Testis (tissue), 3 donors: ENCODE measurements around the gene BMP7. TPM values are rescaled to one million over a fixed set of nuclear protein-coding genes. Genes with fewer than 3 reads are reported as not detected.

ENCODE experiments used
- DNase-seq: peaks from one replicate; pipeline ENCODE4 v3.0.0-alpha.2; 2019
- H3K27ac ChIP-seq, 2 donors: fragments of 200-600 bp; sonication (generic); one replicate each; pipeline ENCODE4 v1.5.1; 2019
- H3K27me3 ChIP-seq: fragments of 200-600 bp; sonication (generic); one replicate; pipeline ENCODE4 v1.5.1; 2019
- H3K36me3 ChIP-seq: fragments of 200-600 bp; sonication (generic); one replicate; pipeline ENCODE4 v1.5.1; 2017; ENCODE audit warnings: low read depth; ENCODE audit errors: missing control alignments
- H3K4me1 ChIP-seq: fragments of 200-600 bp; sonication (generic); one replicate; pipeline ENCODE4 v1.5.1; 2019
- H3K4me3 ChIP-seq, 2 donors: fragments of 200-600 bp; sonication (generic); one replicate each; pipeline ENCODE4 v1.5.1; 2017 to 2019
- H3K9me3 ChIP-seq: fragments of 200-600 bp; sonication (generic); one replicate; pipeline ENCODE4 v1.5.1; 2017
- POLR2A ChIP-seq: fragments of 450-650 bp; IDR thresholded peaks from one replicate; pipeline ENCODE4 v1.6.1; 2017; ENCODE audit warnings: antibody characterized with exemption, mild to moderate bottlenecking, moderate library complexity
- WGBS, 2 donors: methylation state at CpG; one replicate each; pipeline ENCODE4 v1.1.5; 2018; 5-methylcytosine and 5-hydroxymethylcytosine counted together
- intact Hi-C: fragments of 100-400 bp; cut with DNase I; formaldehyde crosslinking; loops from one replicate; pipeline ENCODE4 v1.15.1; 2023; ENCODE audit warnings: low total_unique reads
- polyA plus RNA-seq: library from polyadenylated mRNA; stranded (reverse); fragments of 350-450 nt; fragmentation: Illumina TruSeq; extraction: RNeasy Lipid Tissue Mini Kit (QIAGEN cat#74804); gene quantifications from one replicate; pipeline ENCODE4 v1.2.3, GENCODE V29; 2014; ENCODE audit warnings: low read depth, low replicate concordance; ENCODE audit not compliant: insufficient read depth
- total RNA-seq, 2 donors: library from RNA; depleted of rRNA; stranded (reverse); fragments of >200 nt; gene quantifications; one replicate each; pipeline ENCODE4 v1.2.3, GENCODE V29; 2016
- TF ChIP-seq, protein P1 (sequence below), 3 experiments: fragments of 450-650 bp in 2 of 3; fragments of 200-600 bp in 1 of 3; sonication (generic) in 1 of 3; IDR thresholded peaks; one replicate each; pipeline ENCODE4 v1.5.1; 2016 to 2019; ENCODE audit warnings: antibody characterized with exemption in 3 of 3, mild to moderate bottlenecking in 2 of 3, moderate library complexity in 1 of 3

BMP7 gene
- total and polyA plus RNA-seq, 3 donors from 2014 or later = 2.4 to 7.1 (median 3.3) TPM

DNA sequence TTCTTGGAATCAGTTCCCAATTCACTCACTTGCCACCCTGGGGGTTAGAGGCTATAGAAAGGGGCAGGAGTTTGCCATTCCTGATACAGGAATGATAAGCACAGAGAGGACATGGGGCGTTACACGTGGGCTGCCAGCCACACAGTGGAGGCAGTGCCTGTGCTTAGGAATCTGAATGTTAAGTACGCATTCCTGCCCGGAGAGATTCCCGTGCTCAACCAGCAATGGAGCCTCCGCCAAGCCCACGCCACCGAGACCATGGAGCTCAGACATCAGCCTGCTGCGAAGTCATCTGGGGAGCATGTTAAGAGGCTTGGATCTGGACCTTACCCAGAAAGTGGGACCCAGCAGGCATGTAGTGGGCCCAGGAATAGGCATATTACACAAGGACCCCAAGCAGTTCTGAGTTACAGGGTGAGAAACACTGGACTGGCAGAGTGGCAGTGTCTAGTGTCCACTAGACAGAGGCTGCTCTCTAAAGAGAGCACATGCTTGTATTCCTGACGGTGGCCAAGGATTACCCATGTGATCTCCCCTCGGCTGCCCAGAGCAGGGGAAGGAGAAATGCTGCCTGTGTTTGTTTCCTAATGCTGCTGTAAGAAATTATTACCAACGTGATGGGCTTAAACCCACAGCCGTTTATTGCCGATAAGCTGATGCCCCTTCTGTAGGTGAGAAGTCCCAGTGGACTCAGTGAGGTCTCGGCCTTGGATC is 138.2 kb downstream of the BMP7 start:
- H3K36me3 ChIP-seq = no peaks in the 10 kb centered on the region
- WGBS, 2 donors = 58 to 69% methylated on average over 7 to 15 of the region's 15 CpGs
- no peaks in the 10 kb centered on the region for H3K27me3 ChIP-seq
- peaks cover 10% of the 10 kb centered on the region for H3K4me1 ChIP-seq
- intact Hi-C loops = no loop called here
- no peak for DNase-seq
- H3K4me3 ChIP-seq = no peak overlapping the region
- TF ChIP-seq POLR2A = no peak
- TF ChIP-seq, protein P1, sequence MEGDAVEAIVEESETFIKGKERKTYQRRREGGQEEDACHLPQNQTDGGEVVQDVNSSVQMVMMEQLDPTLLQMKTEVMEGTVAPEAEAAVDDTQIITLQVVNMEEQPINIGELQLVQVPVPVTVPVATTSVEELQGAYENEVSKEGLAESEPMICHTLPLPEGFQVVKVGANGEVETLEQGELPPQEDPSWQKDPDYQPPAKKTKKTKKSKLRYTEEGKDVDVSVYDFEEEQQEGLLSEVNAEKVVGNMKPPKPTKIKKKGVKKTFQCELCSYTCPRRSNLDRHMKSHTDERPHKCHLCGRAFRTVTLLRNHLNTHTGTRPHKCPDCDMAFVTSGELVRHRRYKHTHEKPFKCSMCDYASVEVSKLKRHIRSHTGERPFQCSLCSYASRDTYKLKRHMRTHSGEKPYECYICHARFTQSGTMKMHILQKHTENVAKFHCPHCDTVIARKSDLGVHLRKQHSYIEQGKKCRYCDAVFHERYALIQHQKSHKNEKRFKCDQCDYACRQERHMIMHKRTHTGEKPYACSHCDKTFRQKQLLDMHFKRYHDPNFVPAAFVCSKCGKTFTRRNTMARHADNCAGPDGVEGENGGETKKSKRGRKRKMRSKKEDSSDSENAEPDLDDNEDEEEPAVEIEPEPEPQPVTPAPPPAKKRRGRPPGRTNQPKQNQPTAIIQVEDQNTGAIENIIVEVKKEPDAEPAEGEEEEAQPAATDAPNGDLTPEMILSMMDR (IDR thresholded peaks at IDR 0.05) = no peak
- no peak overlapping the region for H3K27ac ChIP-seq
- H3K9me3 ChIP-seq = no peaks in the 10 kb centered on the region

DNA sequence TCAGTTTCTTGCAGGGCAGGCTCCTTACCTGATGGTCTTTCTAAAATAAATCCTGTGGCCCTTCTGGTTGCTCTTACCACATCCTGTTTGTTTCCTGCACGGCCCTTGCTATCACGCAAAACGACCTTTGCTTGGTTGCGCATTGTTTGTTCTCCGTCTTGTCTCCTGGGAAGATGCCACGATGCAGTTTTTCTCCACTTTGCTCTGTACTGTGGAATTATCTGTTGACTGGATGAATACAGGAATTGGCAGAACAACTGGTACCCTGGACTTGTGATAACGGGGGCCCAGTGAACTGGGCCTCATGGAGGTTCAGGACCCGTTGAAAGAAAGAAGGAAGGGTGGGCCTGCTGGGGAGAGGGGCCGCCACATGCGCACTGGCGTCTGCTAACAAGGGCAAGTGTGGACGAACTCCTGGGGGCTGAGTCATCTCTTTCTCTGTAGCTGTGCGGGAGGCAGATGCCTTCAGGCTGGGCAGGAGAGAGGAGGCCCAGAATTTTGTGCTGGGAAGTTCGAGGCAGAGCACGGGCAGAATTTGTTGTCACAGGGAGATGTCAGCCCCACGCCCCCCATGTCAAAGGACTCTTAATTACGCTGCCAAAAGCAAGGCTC is 139.9 kb downstream of the BMP7 start:
- Histone ChIP-seq H3K27ac (peak overlapping the region; percentile 39 to 73), H3K4me1 (peaks cover 10% of the 10 kb centered on the region), H3K36me3 (no peaks in the 10 kb centered on the region), H3K27me3 (no peaks in the 10 kb centered on the region), H3K4me3 (no peak overlapping the region), H3K9me3 (no peaks in the 10 kb centered on the region)
- TF ChIP-seq POLR2A = no peak
- TF ChIP-seq, protein P1 (IDR thresholded peaks at IDR 0.05) = no peak
- intact Hi-C loops = no loop called here
- WGBS, 2 donors = 36 to 39% methylated on average over 16 to 17 of the region's 17 CpGs
- DNase-seq = peak; percentile 71

DNA sequence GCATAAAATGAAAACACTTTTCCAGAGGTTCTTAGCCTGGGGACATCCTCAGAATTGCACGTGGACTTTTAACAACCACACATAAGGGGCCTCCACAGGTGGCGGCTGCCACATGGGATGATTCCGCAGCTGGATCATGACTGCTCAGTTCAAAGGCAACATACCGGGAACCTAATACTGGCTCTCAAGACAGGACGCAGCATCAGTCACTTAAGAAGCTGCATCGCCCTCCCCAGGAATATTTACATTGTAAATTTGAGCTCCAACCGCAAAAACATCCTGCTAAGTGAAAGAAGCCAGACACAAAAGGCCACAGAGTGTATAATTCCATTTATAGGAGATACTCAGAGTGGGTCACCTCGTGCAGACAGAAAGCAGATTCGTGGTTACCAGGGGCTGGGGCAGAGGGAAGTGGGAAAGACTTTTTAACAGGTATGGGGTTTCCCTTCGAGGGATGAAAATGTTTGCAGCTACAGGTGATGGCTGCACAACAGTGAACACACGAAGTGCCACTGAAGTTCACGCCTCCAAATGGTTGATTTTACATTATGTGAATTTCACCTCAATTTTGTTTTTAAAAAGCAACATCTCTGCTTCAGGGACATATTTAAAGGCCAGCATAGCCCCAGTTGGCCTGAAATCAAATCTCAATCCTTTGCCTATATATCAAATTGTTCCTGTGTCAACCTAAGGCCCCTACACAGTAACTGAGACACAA is 141.5 kb downstream of the BMP7 start:
- no peaks in the 10 kb centered on the region for H3K9me3 ChIP-seq
- H3K27me3 ChIP-seq = no peaks in the 10 kb centered on the region
- no peak overlapping the region for H3K27ac ChIP-seq
- no peak overlapping the region for H3K4me3 ChIP-seq
- H3K4me1 ChIP-seq = peaks cover 10% of the 10 kb centered on the region
- WGBS, 2 donors = 77 to 81% methylated on average over 12 of the region's 12 CpGs
- no peak for TF ChIP-seq POLR2A
- TF ChIP-seq, protein P1 (IDR thresholded peaks at IDR 0.05) = no peak
- no peaks in the 10 kb centered on the region for H3K36me3 ChIP-seq
- DNase-seq = no peak
- intact Hi-C loops = no loop called here

DNA sequence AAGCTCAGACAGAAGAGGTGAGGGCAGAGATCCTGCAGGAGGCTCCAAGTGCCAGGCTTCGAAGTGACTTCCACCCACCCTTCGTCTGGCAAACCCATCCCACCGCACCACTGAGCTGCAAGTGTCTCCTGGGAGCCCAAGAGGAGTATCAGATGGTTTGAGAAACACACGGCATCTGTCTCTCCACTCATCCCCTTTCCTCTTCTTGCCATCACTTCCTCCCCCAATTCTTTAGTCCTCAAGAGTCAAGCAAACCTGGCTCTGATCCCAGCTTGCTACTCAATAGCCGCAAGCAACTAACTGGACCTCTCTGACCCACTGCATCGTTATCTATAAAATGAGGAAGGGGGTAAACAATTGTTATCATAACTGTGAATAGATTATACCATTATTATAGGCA is 142.1 kb downstream of the BMP7 start:
- Histone ChIP-seq H3K27ac (no peak overlapping the region), H3K9me3 (no peaks in the 10 kb centered on the region), H3K4me1 (peaks cover 10% of the 10 kb centered on the region), H3K36me3 (no peaks in the 10 kb centered on the region), H3K27me3 (no peaks in the 10 kb centered on the region), H3K4me3 (no peak overlapping the region)
- no peak for DNase-seq
- TF ChIP-seq POLR2A = no peak
- TF ChIP-seq, protein P1 (IDR thresholded peaks at IDR 0.05) = no peak
- intact Hi-C loops = no loop called here
- 78% methylated on average over 6 of the region's 6 CpGs for WGBS, 2 donors
